HT1080 (cell line): ENCODE data around the gene MORN4. TPM values are rescaled to one million over a fixed set of nuclear protein-coding genes. Genes with fewer than 3 reads are reported as not detected.
"Not testable (repeated sequence)": the region's sequence is repeated elsewhere in the genome, so short reads cannot be mapped to it uniquely, and the experiment has no call there.

Experiments
- DNase-seq: peaks from one replicate; pipeline ENCODE4 v3.0.0-alpha.2; 2015; ENCODE audit warnings: low read depth
- total RNA-seq: library from RNA; depleted of rRNA; stranded (reverse); fragments of >200 nt; shearing (Covaris generic); gene quantifications from 2 replicates; pipeline ENCODE4 v1.2.3, GENCODE V29; 2014

The MORN4 gene
- total RNA-seq, 1 experiment from 2014 or later: 3.6 TPM

DNA sequence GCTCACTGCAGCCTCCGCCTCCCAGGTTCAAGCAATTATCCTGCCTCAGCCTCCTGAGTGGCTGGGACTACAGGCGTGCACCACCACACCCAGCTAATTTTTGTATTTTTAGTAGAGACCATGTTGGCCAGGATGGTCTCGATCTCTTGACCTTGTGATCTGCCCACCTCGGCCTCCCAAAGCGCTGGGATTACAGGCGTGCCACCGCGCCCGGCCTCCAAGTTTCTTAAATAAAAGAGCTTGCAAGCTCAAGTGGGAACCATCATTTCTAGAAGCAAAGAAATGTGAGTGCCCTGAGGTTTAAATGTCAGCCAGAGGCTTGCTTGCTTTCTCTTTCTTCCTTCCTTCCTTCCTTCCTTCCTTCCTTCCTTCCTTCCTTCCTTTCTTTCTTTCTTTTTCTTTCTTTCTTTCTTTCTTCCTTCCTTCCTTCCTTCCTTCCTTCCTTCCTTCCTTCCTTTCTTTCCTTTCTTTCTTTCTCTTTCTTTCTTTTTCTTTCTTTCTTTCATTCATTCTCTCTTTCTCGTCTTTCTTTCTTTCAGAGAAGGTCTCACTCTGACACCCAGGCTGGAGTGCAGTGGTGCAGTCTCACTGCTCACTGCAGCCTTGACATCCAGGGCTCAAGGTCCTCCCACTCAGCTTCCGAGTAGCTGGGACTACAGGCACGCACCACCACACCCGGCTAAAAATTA, 9.3 kb upstream of the MORN4 start:
- not testable (repeated sequence) for DNase-seq

DNA sequence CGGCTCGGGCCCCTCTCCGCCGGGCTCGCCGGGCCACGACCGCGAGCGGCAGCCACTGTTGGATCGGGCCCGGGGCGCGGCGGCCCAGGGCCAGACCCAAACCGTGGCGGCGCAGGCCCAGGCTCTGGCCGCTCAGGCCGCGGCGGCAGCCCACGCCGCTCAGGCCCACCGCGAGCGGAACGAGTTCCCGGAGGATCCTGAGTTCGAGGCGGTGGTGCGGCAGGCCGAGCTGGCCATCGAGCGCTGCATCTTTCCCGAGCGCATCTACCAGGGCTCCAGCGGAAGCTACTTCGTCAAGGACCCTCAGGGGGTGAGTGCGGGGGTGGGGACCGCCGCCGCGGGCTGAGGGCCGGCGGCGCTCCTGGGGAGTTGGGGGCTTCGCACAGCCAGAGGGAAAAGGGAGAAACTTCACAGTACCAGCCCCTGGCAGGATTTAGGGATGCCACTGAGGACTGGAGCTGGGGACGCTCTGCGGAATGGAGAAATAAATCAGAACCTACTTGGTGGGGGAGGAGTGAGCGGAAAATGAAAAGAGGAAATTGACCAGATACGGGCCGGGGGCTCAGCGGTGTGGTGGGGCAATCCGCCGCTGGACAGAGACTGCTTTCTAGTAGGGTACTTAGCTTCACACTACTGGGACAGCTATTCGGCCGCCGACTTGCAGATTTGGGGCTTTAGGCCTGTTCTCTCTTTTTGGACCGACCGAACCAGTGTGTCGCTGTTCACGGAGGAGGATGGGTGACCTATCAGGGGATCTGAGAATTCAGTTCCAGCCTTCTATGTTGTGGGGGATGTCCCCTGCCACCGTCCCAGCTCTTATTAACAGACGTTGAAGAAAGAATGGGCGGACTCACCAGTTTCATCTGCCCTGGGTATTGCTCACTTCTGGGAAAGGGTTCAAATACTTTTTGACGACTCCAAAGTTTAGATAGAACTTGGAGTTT, 7.8 kb upstream of the MORN4 start:
- peak; percentile 18 for DNase-seq

DNA sequence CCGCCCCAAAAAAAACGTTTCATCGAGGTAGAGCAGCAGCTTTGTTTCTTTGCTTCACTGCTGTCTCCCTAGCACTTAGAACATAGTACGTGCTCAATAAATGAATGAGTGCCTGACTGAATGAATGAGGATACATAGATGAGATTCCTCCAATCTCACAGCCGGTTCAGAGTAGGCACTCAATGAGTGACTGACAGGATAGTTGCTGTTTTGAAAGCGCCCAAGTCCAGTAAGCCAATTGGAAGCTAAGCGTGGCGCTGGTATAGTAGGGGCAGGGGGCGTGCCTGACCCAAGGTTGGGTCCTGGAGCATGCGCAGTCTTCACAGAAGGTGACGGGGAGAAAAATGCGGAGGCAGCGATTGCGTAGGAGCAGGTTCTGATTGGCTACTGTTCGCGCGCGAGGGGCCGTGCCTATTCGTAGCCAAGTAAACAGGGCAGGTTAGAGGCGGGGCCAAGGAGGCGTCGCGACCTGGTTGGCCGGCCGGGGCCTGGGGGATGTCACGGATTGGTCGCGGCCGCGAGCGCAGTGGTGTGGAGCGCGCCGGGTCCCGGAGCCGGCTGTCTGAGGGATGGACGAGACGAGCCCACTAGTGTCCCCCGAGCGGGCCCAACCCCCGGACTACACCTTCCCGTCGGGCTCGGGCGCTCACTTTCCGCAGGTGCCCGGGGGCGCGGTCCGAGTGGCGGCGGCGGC, 7.0 kb upstream of the MORN4 start, which contains the start of gene PI4K2A:
Gene PI4K2A (plus strand): TSS at position 498 of the 694 bp plus-strand sequence. CDS start 72 bp downstream, at position 570.
- peak; percentile 99 for DNase-seq

DNA sequence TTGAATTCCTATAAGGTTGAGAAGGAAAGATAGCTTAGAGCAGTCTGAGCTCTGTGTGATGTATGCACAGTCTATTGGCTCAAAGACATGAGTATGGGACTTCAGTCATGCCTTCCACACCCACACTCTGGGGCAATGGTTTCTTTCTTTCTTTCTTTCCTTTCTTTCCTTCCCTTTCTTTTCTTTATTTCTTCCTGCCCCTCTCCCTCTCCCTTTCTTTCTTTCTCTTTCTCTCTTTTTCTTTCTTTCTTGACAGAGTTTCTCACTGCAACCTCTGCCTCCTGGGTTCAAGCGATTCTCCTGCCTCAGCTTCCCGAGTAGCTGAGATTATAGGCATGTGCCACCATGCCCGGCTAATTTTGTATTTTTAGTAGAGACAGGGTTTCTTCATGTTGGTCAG, 5.8 kb upstream of the MORN4 start:
- DNase-seq: not testable (repeated sequence)

DNA sequence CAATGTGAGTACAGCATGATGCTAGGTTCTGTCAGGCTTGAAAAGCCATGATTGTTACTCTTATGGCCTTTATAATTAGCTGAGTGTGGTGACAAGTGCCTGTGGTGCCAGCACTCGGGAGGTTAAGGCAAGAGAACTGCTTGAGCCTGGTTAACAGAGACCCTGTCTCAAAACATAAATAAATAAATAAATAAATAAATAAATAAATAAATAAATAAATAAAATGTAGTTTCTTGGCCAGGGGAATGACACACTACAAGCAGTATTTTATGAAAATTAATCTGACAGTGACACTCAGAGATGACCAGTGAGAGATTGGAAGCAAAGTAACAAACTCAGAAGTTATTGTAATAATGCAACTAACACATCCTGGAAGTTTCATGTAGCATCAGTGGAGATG, 2.3 kb upstream of the MORN4 start:
- DNase-seq: no peak

DNA sequence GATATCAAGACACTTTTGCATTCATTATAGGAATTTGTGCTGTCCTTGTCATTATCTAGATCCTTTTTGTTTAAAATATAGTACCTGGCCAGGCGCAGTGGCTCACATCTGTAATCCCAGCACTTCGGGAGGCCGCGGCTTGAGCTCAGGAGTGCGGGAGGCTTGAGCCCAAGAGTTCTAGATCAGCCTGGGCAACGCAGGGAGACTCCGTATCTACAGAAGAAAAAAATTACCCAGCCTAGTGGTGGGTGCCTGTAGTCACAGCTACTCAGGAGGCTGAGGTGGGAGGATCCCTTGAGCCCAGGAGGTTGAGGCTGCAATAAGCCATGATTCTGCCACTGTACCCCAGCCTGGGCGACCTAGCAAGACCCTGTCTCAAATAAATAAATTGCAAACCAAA, 621 bp upstream of the MORN4 start:
- peak; percentile 39 for DNase-seq

DNA sequence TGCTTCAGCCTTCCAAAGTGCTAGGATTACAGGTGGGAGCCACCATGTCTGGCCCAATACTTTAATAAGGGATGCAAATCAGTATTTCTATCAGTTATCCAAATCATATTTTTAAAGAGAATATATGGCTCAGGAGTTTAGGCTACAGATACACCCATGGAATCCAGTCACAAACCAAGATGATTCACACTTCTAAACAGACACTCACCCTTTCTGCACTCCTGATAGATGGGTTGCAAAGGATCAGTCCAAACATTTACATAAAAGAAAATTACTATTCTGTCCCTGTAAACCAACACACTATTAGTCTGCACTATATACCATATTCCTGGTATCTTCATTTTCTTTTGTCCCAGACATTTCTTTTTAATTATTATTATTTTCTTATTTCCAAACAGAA, 2.2 kb downstream of the MORN4 start:
- no peak for DNase-seq

DNA sequence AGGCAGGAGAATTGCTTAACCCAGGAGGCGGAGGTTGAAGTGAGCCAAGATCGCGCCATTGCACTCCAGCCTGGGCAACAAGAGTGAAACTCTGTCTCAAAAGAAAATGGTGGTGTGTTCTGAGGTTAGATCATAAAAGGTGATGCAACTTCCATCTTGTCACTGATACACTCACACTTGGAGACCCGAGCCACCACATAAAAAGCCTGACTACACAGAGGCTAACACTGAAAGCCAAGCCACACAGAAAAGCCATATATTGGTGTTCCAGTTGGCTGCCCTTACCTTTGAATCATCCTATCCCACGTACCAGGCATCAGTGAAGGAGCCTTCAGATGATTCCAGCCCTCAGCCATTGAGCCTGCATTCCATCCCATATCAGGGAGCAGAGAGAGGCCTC, 4.0 kb downstream of the MORN4 start:
- DNase-seq: no peak

DNA sequence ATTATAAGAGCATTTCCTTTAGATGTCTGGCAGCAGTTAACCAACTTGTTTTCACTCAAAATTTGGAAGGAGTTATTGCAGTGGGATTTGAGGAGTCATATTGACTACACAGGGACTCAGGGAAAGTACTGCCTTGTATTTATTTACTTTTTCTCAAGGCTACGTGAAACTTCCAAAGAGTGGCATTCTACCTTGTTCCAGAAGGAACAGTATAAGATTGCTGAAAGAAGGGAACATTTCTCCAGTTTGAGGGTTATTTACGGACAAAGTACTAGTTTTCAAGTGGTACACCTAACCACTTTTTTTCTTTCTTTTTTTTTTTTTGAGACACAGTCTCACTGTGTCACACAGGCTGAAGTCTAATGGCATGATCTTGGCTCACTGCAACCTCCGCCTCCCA, 5.1 kb downstream of the MORN4 start:
- no peak for DNase-seq

DNA sequence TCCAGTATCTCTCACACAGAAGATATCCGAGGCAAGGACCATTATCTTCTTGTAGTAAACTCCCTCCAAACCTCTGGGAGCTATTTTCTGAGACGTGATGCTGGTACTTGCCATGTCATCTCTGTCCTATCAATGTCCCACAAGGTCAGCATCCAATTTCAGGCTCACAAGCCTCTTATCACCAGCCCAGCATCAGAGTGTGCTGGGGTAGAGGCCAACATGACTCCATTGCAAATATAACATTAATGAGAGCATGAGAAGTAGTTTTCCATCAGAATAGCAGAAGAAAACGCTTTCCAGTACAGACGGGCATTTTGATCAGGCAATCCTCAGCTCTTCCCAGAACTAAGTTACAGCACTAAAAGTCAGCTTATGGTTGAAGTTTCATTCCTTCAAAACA, 5.6 kb downstream of the MORN4 start:
- no peak for DNase-seq

DNA sequence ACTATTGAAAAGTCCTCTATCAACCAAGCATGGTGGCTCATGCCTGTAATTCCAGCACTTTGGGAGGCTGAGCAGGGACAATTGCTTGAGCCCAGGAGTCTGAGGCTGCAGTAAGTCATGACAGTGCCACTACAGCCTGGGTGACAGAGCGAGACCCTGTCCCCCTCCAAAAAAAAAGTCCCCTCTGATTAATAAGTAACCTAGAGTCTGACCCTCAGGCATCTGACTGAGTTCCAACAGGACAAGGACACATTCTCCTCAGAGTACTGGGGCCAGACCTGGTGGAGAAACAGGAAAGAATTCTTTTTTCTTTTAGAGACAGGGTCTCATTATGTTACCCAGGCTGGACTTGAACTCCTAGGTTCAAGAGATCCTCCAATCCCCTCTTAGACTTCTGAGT, 10.0 kb downstream of the MORN4 start:
- no peak for DNase-seq

DNA sequence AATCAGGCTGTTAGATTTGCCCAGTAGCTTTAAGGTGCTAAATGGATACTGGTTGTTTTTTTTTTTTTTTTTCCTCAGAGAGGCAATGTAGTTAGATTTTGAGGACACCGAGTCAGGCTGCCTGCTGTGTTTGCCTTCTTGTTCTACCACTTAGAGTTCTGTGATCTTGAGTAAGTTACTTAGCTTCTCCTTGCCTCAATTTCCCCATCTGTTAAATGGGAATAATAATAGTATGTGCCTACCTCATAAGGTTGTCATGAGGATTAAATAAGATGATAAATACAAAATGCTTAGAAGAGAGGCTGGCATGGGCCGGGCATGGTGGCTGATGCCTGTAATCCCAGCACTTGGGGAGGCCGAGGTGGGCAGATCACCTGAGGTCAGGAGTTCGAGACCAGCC, 14.6 kb downstream of the MORN4 start:
- DNase-seq: no peak

DNA sequence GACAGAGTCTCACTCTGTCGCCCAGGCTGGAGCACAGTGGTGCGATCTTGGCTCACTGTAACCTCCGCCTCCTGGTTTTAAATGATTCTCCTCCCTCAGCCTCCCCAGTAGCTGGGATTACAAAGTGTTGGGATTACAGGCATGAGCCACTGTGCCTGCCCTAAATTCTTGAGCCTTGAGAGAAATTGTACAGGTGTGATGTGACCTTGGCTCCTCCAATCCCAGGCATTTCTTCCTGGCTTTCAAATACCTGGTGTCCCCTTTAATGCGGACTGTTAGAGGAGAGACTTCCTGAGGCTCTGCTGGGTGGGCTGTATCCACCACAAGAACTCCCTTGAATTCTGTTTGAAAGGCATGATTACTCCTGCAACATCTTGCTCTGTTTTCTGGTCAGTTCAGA, 15.0 kb downstream of the MORN4 start:
- no peak for DNase-seq

DNA sequence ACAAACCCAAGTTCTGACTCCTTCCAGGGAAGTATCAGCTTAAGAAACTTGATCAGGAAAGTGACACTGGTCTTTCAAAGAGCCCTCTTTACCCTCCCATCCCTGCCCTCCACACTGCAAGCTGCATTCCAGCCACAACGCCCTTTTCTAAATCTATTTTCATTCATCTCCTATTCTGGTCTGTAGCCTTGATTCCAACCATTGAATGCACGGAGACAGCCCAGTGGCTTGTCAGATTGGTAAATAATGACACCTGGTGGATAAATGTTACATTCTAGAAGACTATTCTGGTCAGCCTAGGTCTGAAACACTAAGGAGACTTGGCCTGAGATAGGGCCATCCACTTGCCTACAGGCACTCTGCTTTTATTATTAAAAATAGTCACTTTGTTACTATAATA, 20.9 kb downstream of the MORN4 start:
- DNase-seq: peak; percentile 70

DNA sequence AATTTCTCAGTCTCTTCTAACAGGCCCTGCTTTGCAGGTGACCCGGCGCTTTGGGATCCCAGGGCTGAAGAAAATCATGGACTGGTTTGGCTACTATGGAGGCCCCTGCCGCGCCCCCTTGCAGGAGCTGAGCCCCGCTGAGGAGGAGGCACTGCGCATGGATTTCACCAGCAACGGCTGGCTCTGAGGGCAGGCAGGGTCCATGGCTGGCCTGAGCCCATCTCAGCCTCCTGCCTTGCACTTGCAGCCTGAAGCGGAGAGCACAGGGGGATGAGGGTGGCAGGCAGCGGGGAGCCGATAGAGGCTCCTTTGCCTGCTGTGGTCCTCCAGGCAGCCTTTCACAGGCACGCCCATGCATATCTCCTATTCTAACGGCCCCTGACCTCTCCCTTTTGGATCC, 21.8 kb downstream of the MORN4 start:
- DNase-seq: no peak

DNA sequence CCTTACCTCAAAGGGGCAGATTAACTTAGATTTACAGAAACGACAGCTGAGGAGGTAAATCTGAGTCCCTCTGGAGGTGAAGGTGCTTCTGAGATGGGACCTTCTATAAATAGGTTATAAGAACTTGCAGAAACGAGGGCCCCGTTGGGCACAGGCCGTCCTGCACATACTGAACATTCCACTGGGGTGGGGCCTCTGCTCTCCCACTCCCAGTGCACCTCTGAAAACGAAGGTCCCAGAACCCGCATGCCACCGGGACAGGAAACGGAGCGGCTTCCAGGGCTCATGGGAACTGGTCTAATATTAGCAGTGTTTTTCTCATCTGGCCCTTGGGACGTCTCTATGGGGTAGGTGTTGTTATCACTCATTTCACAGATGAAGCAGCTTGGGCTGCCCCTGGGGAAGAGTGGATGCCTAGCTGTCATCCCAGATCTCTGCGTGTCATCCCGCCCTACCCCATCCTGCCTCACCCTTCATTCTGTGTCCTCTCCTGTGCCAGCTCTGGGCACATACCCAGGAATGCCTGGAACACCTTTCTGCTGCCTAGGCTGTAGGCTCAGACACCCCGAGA, 24.2 kb downstream of the MORN4 start:
- no peak for DNase-seq

DNA sequence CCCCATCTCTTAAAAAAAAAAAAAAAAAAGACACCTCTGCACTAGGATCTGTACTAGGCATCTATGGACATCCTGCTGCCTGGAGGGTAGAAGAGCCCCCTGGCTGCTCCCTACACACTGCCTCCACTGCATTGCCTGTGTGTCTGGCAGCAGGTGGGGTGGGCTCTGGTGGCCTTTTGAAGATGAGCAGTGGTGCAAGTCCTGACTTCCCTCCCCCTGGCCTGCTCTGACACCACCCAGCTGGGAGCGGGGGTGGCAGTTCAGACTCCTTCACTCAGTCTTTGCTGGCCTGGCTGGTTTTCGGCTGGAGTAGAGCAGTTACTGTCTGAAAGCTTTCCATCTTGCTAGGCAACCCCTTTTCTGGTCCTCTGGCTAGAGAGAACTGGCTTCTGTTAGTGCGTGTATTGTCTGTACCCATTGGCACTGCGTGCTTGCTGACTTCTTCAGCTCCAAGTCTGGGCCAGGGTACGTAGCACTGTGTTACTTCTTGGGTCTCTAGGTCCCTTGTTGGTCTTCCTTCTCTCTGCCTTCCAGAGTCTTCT, 26.1 kb downstream of the MORN4 start:
- DNase-seq: no peak

DNA sequence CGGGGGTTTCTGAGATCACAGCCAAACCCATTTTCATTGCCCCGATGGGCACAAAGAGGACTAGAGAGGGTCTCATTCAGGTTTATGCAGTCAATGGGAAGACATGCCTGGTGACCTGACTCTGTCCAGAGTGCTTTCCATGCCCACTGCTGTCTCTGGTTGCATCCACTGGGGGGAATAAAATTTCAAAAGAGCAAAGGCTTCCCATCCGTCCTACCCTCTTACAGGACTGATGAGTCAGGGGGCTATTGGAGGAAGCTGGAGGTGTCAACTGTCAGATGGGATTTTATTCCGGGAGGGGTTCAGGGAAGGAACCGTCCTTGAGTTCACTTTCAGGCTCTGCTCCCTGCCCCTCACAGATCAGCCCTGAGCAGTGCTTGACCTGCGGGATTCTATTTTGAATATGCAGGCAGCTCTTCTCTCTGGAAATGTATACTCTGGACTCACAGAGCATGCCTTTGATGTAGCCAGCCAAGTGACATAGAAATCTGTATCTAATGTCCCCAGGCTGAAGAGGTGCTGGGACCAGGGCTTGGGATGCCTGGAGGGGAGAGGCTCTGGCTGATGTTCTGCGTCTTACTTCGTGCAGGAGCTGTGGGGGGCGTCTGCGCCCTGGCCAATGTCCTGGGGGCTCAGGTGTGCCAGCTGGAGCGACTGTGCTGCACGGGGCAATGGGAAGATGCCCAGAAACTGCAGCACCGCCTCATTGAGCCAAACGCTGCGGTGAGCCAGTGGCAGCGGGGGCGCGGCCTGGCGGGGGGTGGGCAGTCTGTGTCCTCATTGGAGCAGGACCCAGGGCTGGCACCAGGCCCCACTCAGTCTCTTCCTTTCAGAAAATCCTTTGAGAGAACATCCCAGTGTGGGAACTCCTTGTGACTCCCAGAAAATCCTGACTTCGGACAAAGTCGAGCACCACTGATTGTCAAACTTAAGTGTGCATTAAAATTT, 31.8 kb downstream of the MORN4 start:
- no peak for DNase-seq

DNA sequence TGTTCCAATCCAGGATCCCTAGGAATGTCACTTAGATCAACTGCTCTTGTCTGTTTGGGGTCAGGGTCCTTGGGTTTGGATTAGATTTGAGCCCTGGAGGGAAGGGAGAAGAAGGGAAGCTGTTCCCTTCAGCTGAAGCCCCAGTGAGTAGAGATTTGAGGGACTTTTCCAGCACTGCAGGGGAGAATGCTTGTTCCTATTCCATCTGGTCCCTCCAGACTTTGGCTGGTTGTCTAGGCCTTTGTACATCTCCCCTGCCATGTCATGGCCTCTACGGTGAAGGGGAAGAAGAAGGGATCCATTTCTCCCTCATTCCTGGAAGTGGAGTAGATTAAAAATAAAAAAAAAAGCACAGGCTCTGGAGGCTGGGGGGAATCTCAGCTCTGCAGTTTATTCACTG, 32.7 kb downstream of the MORN4 start:
- DNase-seq: no peak

DNA sequence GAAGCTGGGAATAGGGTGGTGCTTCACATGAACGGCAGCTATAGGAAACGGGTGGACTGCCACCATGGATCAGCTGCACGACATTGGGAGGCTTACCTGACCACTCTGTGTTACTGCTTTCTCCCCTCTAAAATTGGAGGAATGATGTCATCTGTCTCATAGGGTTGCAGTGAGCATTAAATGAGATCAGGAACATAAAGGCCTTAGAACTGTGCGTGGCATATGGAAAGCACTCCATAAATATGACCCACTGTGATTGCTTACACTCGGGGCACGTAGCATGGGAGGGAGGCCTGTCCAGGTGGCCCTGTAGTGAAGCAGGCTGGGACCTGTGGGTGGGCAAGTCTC, 34.1 kb downstream of the MORN4 start:
- no peak for DNase-seq
